Astrocyte (in vitro differentiated cells and primary cell): Measurements from ENCODE around the gene CPLX3. TPM values are rescaled to one million over a fixed set of nuclear protein-coding genes. Genes with fewer than 3 reads are reported as not detected.
A peak's percentile ranks its signal among the peaks of the same experiment; 100 is the strongest.

ENCODE experiments used
- DNase-seq: peaks from one replicate; pipeline ENCODE4 v3.0.0-alpha.2; 2010; ENCODE audit warnings: low read depth
- FAIRE-seq: peaks from 2 replicates; lab custom pipeline; 2011; peaks lifted over from hg19 to GRCh38; lab: Jason Lieb, UNC
- H2AFZ ChIP-seq: 2 replicates; pipeline ENCODE4 v1.6.0; 2012; ENCODE audit warnings: low read depth, low read length, inconsistent platforms
- H3K27ac ChIP-seq: 2 replicates; pipeline ENCODE4 v1.5.1; 2011; ENCODE audit warnings: low read depth, low read length, inconsistent platforms
- H3K27me3 ChIP-seq: 2 replicates; pipeline ENCODE4 v1.6.0; 2011; ENCODE audit warnings: low read length, inconsistent platforms; ENCODE audit not compliant: insufficient read depth
- H3K36me3 ChIP-seq: 2 replicates; pipeline ENCODE4 v1.5.1; 2011; ENCODE audit warnings: low read length, inconsistent platforms; ENCODE audit not compliant: insufficient read depth
- H3K4me1 ChIP-seq: 2 replicates; pipeline ENCODE4 v1.5.1; 2011; ENCODE audit warnings: low read length, inconsistent platforms; ENCODE audit not compliant: insufficient read depth
- H3K4me2 ChIP-seq: 2 replicates; pipeline ENCODE4 v1.6.0; 2012; ENCODE audit warnings: low read length, inconsistent platforms
- H3K4me3 ChIP-seq: 2 replicates; pipeline ENCODE4 v1.5.1; 2011; ENCODE audit warnings: low read depth, mild to moderate bottlenecking, low read length, inconsistent platforms; ENCODE audit not compliant: insufficient read depth
- H3K79me2 ChIP-seq: 2 replicates; pipeline ENCODE4 v1.6.0; 2012; ENCODE audit warnings: mild to moderate bottlenecking, low read length, inconsistent platforms; ENCODE audit not compliant: insufficient read depth
- H3K9ac ChIP-seq: 2 replicates; pipeline ENCODE4 v1.6.0; 2012; ENCODE audit warnings: mild to moderate bottlenecking, low read length, inconsistent platforms
- H3K9me3 ChIP-seq: 2 replicates; pipeline ENCODE4 v1.5.1; 2012; ENCODE audit warnings: low read depth, mild to moderate bottlenecking, low read length, inconsistent platforms; ENCODE audit not compliant: insufficient read depth
- H4K20me1 ChIP-seq: 2 replicates; pipeline ENCODE4 v1.6.0; 2012; ENCODE audit warnings: low read length, inconsistent platforms; ENCODE audit not compliant: insufficient read depth
- H3K27ac Mint-ChIP-seq: one replicate; pipeline ENCODE4 v1.8.0; 2021; ENCODE audit warnings: mild to moderate bottlenecking, mixed read lengths; ENCODE audit not compliant: unreplicated experiment
- H3K27me3 Mint-ChIP-seq: one replicate; pipeline ENCODE4 v1.8.0; 2021; ENCODE audit warnings: low read depth, mixed read lengths; ENCODE audit not compliant: unreplicated experiment
- H3K36me3 Mint-ChIP-seq: one replicate; pipeline ENCODE4 v1.8.0; 2021; ENCODE audit warnings: low read depth, mixed read lengths; ENCODE audit not compliant: unreplicated experiment
- H3K4me1 Mint-ChIP-seq: one replicate; pipeline ENCODE4 v1.8.0; 2021; ENCODE audit warnings: low read depth, mixed read lengths; ENCODE audit not compliant: unreplicated experiment
- H3K4me3 Mint-ChIP-seq: one replicate; pipeline ENCODE4 v1.8.0; 2021; ENCODE audit warnings: mild to moderate bottlenecking, moderate library complexity, mixed read lengths; ENCODE audit not compliant: unreplicated experiment
- H3K9me3 Mint-ChIP-seq: one replicate; pipeline ENCODE4 v1.8.0; 2021; ENCODE audit warnings: mild to moderate bottlenecking, mixed read lengths; ENCODE audit not compliant: unreplicated experiment
- CTCF ChIP-seq: IDR thresholded peaks from 2 replicates; pipeline ENCODE4 v1.5.1; 2011; ENCODE audit warnings: low read depth, mild to moderate bottlenecking, inconsistent platforms, low read length, moderate library complexity; ENCODE audit not compliant: insufficient read depth
- EZH2 ChIP-seq: IDR thresholded peaks from 2 replicates; pipeline ENCODE4 v1.6.1; 2012; ENCODE audit warnings: mild to moderate bottlenecking, low read length, inconsistent platforms; ENCODE audit not compliant: insufficient read depth
- total RNA-seq: library from RNA; stranded (reverse); gene quantifications from 2 replicates; pipeline ENCODE4 v1.2.1, GENCODE V29; 2021

The CPLX3 gene
- total RNA-seq, 1 donor from 2014 or later: not detected

- Mint-ChIP-seq H3K27me3 (peaks cover 3% of the 10 kb centered on the region), H3K27ac (peak overlapping the region; percentile 53), H3K4me1 (peaks cover 22% of the 10 kb centered on the region), H3K9me3 (no peaks in the 10 kb centered on the region), H3K36me3 (no peaks in the 10 kb centered on the region), H3K4me3 (peak overlapping the region; percentile 90)
- Histone ChIP-seq H3K4me3 (peak overlapping the region; percentile 74), H3K9me3 (no peaks in the 10 kb centered on the region), H2AFZ (peak overlapping the region; percentile 19), H3K4me2 (peak overlapping the region; percentile 100), H4K20me1 (peaks cover 50% of the 10 kb centered on the region), H3K9ac (peak overlapping the region; percentile 84), H3K79me2 (peaks cover 51% of the 10 kb centered on the region), H3K27ac (peak overlapping the region; percentile 37), H3K27me3 (no peaks in the 10 kb centered on the region), H3K36me3 (no peaks in the 10 kb centered on the region), H3K4me1 (peaks cover 34% of the 10 kb centered on the region)
- TF ChIP-seq CTCF (no peak), EZH2 (no peak)
- DNase-seq (no peak), FAIRE-seq (no peak)
These were observed 44.0 kb upstream of the CPLX3 start for GRCh38 chr15:74782259-74783071.

- H3K27ac Mint-ChIP-seq: peak overlapping the region; percentile 53
- Histone ChIP-seq H3K4me1 (peaks cover 41% of the 10 kb centered on the region), H2AFZ (no peak overlapping the region), H3K4me2 (peak overlapping the region; percentile 100), H3K36me3 (no peaks in the 10 kb centered on the region), H3K27ac (no peak overlapping the region), H4K20me1 (peaks cover 58% of the 10 kb centered on the region), H3K9me3 (no peaks in the 10 kb centered on the region), H3K4me3 (peak overlapping the region; percentile 74), H3K9ac (peak overlapping the region; percentile 84), H3K79me2 (peaks cover 59% of the 10 kb centered on the region), H3K27me3 (no peaks in the 10 kb centered on the region)
- TF ChIP-seq CTCF: no peak
- TF ChIP-seq EZH2: no peak
- DNase-seq (no peak), FAIRE-seq (no peak)
- no peaks in the 10 kb centered on the region for H3K9me3 Mint-ChIP-seq
- peaks cover 2% of the 10 kb centered on the region for H3K36me3 Mint-ChIP-seq
- H3K27me3 Mint-ChIP-seq: peaks cover 3% of the 10 kb centered on the region
- H3K4me3 Mint-ChIP-seq: peak overlapping the region; percentile 90
- H3K4me1 Mint-ChIP-seq: peaks cover 25% of the 10 kb centered on the region
These were observed 43.2 kb upstream of the CPLX3 start for GRCh38 chr15:74783072-74783807.
